ENCODE results near the gene TMEM108.
A peak's percentile ranks its signal among the peaks of the same experiment; 100 is the strongest.

TMEM108 gene

DNA sequence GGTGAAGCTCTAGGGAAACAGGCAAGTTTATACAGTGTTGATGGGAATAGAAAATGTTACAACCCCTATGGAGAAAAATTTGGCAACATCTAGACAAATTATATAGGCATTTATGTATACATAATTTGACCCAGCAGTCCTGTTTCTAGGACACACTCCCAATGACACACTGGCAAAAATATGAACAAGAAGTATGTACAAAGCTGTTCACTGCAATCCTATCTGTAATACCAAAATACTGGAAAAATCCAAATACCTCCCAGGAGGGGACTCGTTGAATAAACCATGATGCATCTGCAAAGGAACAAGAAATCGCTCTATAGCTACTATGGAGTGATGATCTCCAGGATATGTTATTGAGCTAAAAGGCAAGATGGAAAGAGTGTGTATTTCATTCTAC lies 370.2 kb downstream of the TMEM108 start:
- Histone ChIP-seq H3K9me3 (ENCODE audit: control insufficient read depth in 1 of 2, low read length in 2 of 2) (no peaks in the 10 kb centered on the region), H3K4me3 (ENCODE audit: low read depth in 1 of 2, low read length in 2 of 2) (no peak overlapping the region), H3K36me3 (ENCODE audit: control insufficient read depth in 1 of 2, insufficient read depth in 2 of 2, low read length in 2 of 2) (no peaks in the 10 kb centered on the region), H3K4me1 (ENCODE audit: control insufficient read depth in 1 of 2, insufficient read depth in 2 of 2, low read length in 2 of 2) (peaks cover 2 to 7% of the 10 kb centered on the region in 2 donors), H3K27ac (ENCODE audit: low read length) (no peak overlapping the region), H3K27me3 (ENCODE audit: low read depth, low read length) (no peaks in the 10 kb centered on the region)

DNA sequence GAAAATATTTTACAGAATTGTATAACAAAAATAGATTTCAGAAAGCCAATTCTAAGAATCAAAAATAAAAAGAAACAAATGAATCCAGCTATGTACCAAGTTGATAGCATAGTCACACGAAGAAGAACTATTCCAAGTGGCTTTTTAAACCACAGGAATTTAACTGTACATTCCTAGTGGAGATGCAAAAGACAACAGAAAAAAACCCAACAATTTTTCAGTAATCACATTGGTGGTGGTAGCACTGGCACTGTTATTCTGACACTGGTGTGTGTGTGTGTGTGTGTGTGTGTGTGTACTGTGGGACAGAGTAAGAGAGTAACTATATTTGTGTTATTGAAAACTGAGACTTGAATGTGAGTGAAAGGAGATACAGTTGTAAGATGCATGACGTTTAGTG lies 370.8 kb downstream of the TMEM108 start:
- H3K9me3 ChIP-seq (ENCODE audit: control insufficient read depth in 1 of 2, low read length in 2 of 2) = no peaks in the 10 kb centered on the region
- no peaks in the 10 kb centered on the region for H3K27me3 ChIP-seq (ENCODE audit: low read depth, low read length)
- H3K4me3 ChIP-seq (ENCODE audit: low read depth in 1 of 2, low read length in 2 of 2) = no peak overlapping the region
- peaks cover 6 to 13% of the 10 kb centered on the region in 2 donors for H3K4me1 ChIP-seq (ENCODE audit: control insufficient read depth in 1 of 2, insufficient read depth in 2 of 2, low read length in 2 of 2)
- H3K27ac ChIP-seq (ENCODE audit: low read length) = no peak overlapping the region
- no peaks in the 10 kb centered on the region for H3K36me3 ChIP-seq (ENCODE audit: control insufficient read depth in 1 of 2, insufficient read depth in 2 of 2, low read length in 2 of 2)

DNA sequence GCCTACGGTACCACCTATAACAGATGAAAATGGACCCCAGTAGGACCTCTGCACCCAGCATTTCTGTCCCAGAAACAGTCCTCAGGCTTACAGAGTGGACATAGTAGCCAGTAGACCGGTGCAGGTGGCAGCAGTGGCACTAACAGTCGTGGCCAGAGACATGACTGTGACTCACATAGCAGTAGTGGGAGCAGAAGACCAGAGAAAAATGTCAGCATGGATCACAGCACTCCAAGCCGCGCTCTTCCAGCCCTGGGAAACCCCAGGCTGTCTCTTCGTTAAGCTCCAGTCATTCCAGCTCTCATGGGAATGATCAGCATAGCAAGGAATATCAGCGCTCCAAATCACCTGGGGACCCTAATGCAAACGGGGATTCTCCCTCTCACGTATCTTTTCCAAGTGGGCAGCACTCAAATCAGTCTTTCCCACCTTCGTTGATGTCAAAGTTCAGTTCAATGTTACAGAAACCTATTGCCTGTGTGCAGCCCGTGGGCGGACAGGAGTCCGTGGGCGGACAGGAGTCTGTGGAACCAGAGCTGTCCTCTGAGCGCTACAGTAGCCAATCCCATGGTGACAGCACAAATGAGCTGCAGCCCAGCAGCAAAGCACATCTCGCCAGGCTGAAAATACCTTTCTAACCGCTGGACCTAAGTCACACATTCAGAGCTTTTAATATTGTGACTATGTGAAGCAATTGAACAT lies 372.2 kb downstream of the TMEM108 start:
- no peaks in the 10 kb centered on the region for H3K9me3 ChIP-seq (ENCODE audit: control insufficient read depth in 1 of 2, low read length in 2 of 2)
- H3K4me3 ChIP-seq (ENCODE audit: low read depth in 1 of 2, low read length in 2 of 2) = no peak overlapping the region
- no peak overlapping the region for H3K27ac ChIP-seq (ENCODE audit: low read length)
- no peaks in the 10 kb centered on the region for H3K36me3 ChIP-seq (ENCODE audit: control insufficient read depth in 1 of 2, insufficient read depth in 2 of 2, low read length in 2 of 2)
- peaks cover 6 to 13% of the 10 kb centered on the region in 2 donors for H3K4me1 ChIP-seq (ENCODE audit: control insufficient read depth in 1 of 2, insufficient read depth in 2 of 2, low read length in 2 of 2)
- H3K27me3 ChIP-seq (ENCODE audit: low read depth, low read length) = no peaks in the 10 kb centered on the region

DNA sequence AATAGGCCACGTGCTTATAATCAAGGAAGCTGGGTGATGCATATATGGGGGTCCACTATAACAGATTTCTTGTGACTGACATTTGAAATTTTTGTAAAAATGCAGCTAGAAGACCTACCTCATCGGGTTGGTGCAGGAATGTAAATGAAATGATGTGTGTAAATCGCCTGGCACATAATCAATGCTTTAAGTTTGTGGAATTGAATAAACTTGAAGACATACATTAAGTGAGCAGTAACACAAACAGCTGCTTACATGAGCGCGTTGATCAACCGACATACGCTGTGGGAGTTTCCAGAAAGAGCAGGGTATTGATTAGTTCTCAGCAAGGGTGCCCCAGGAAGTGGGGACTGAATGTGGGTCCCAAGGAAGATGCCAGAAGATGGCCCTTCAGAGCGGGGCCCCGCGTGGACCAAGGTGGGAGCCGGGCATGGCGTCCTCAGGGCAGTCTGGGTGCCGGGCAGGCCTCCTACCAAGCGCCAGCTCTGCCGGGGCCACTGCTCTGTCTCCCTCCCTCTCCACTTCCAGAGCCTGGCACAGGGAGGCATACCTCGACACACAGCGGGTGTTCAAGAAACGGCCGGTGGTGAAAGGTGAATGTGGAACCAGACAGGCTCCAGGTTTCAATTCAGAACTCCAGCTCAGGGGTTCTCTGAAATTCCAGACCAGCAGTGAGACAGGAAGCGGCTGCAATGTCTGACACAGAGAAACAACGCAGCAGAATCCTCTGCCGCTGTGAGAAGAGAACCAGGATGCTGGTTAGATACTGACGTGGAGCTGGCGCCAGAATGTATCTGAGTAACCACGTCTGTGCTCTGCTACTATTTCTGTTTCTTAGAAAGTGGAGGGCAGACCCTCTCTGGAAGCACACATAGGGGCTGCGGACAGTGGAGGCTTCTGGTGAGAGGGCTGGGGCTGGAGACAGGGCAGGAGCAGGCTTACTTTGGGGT lies 374.3 kb downstream of the TMEM108 start:
- Histone ChIP-seq H3K9me3 (ENCODE audit: control insufficient read depth in 1 of 2, low read length in 2 of 2) (no peaks in the 10 kb centered on the region), H3K4me3 (ENCODE audit: low read depth in 1 of 2, low read length in 2 of 2) (peak overlapping the region; percentile 39 to 47), H3K36me3 (ENCODE audit: control insufficient read depth in 1 of 2, insufficient read depth in 2 of 2, low read length in 2 of 2) (no peaks in the 10 kb centered on the region), H3K4me1 (ENCODE audit: control insufficient read depth in 1 of 2, insufficient read depth in 2 of 2, low read length in 2 of 2) (peaks cover 6 to 13% of the 10 kb centered on the region in 2 donors), H3K27me3 (ENCODE audit: low read depth, low read length) (no peaks in the 10 kb centered on the region), H3K27ac (ENCODE audit: low read length) (no peak overlapping the region)

DNA sequence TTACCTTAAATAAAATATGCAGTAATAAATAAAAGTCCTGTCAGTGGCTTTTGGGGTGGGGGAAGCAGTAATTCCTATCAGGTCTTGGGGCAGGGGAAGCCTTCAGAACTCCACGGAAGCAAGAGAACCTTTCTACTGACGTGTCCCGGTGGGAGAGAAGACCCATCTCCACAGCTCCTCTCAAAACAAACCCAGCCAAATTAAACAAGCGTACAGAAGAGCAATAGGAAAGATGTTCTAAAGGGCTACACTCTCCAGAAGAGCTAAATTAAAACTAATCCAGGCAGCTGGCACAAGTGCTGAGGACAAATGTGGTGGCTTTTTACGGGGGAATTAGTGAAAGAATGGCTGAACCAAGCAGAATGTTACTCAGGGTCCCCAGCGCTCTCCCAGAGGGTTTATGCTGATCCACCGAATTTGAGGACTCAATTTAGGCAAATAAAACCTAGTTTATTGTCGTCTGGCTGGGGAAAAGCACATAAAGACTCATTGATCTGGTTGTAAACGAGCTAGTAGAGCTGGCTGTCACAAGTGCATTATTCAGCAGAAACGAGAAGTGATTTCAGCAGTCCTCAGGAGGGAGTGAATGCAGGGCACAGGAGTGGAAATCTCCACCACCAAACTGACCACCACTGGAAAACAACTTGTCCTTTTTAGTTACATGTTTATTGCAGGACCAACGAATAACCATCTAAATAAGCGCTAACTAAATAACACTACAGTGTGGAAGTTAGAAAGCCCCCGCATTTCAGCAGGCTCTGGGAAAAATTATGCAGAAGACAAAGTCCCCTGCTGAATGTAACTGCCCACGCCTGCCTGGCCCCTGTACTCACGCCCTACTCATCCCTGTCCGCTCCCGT lies 375.2 kb downstream of the TMEM108 start:
- Histone ChIP-seq H3K4me1 (ENCODE audit: control insufficient read depth in 1 of 2, insufficient read depth in 2 of 2, low read length in 2 of 2) (peaks cover 6 to 13% of the 10 kb centered on the region in 2 donors), H3K9me3 (ENCODE audit: control insufficient read depth in 1 of 2, low read length in 2 of 2) (no peaks in the 10 kb centered on the region), H3K27me3 (ENCODE audit: low read depth, low read length) (no peaks in the 10 kb centered on the region), H3K27ac (ENCODE audit: low read length) (no peak overlapping the region), H3K4me3 (ENCODE audit: low read depth in 1 of 2, low read length in 2 of 2) (peak overlapping the region; percentile 39 to 47), H3K36me3 (ENCODE audit: control insufficient read depth in 1 of 2, insufficient read depth in 2 of 2, low read length in 2 of 2) (no peaks in the 10 kb centered on the region)

DNA sequence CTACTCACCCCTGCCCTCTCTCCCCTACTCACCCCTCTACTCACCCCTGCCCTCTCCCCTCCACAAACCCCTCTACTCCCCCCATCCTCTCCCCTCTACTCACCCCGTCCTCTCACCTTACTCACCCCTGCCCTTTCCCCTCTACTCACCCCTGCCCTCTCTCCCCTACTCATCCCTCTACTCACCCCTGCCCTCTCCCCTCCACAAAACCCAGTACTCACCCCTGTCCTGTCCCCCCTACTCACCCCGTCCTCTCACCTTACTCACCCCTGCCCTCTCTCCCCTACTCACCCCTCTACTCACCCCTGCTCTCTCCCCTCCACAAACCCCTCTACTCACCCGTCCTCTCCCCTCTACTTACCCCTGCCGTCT lies 375.8 kb downstream of the TMEM108 start:
- Histone ChIP-seq H3K36me3 (ENCODE audit: control insufficient read depth in 1 of 2, insufficient read depth in 2 of 2, low read length in 2 of 2) (no peaks in the 10 kb centered on the region), H3K9me3 (ENCODE audit: control insufficient read depth in 1 of 2, low read length in 2 of 2) (no peaks in the 10 kb centered on the region), H3K27ac (ENCODE audit: low read length) (no peak overlapping the region), H3K27me3 (ENCODE audit: low read depth, low read length) (no peaks in the 10 kb centered on the region), H3K4me3 (ENCODE audit: low read depth in 1 of 2, low read length in 2 of 2) (no peak overlapping the region), H3K4me1 (ENCODE audit: control insufficient read depth in 1 of 2, insufficient read depth in 2 of 2, low read length in 2 of 2) (peaks cover 6 to 13% of the 10 kb centered on the region in 2 donors)

DNA sequence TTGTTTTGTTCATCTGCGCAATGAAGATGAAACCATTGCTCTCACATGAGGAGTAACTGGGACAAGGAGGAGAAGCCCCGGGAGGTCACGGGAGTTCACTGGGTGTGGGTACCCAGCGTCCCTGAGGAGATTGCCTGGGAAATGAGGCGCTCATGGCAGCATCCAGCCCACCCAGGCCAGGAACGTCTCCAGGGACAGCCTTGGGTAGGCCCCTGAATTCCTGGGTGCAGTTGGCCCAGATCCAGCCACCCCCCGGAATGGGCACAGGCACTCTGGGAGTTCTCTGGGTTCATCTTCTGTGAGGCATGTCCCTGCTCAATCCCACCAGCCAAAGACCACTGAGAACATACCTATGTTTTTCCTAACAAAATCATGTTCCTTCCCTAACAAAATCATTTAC lies 380.2 kb downstream of the TMEM108 start:
- Histone ChIP-seq H3K4me3 (ENCODE audit: low read depth in 1 of 2, low read length in 2 of 2) (no peak overlapping the region), H3K27me3 (ENCODE audit: low read depth, low read length) (no peaks in the 10 kb centered on the region), H3K4me1 (ENCODE audit: control insufficient read depth in 1 of 2, insufficient read depth in 2 of 2, low read length in 2 of 2) (peaks cover 3 to 6% of the 10 kb centered on the region in 2 donors), H3K9me3 (ENCODE audit: control insufficient read depth in 1 of 2, low read length in 2 of 2) (no peaks in the 10 kb centered on the region), H3K36me3 (ENCODE audit: control insufficient read depth in 1 of 2, insufficient read depth in 2 of 2, low read length in 2 of 2) (no peaks in the 10 kb centered on the region), H3K27ac (ENCODE audit: low read length) (no peak overlapping the region)

DNA sequence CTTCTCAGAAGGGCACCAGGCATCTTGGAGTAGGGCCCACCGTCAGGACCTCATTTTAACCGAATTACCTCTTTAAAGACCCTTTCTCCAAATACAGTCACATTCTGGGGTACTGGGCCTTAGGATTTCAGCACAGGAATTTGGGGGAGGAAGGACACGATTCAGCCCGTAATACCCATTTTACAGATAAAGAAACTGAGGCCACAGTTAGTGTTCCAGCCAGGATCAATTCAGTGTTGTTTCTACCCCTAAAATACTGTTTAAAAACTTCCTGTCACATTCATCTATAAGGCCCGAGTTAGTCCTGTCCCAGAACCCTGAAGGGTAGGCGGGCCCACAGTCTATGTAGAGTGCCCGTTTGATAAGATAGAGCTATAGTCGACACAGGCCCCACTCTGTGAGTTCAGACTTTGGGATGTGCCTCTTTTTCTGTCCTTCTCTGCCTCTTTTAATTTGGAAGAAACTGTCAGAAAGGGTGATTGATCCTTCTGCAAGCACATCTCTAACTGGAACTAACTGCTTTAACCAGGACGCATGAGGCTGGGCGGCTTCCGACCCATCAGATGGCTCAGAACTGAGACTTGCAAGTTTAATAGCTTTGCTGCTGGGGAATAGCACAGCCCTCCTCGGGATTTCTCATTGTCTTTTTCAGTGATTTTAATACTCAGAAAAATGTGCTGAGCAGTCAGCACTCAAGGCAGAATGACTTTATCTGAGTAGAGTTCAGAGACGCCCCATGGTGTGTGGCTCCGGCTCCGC lies 381.1 kb downstream of the TMEM108 start:
- no peaks in the 10 kb centered on the region for H3K36me3 ChIP-seq (ENCODE audit: control insufficient read depth in 1 of 2, insufficient read depth in 2 of 2, low read length in 2 of 2)
- no peaks in the 10 kb centered on the region for H3K27me3 ChIP-seq (ENCODE audit: low read depth, low read length)
- no peak overlapping the region for H3K4me3 ChIP-seq (ENCODE audit: low read depth in 1 of 2, low read length in 2 of 2)
- H3K9me3 ChIP-seq (ENCODE audit: control insufficient read depth in 1 of 2, low read length in 2 of 2) = no peaks in the 10 kb centered on the region
- H3K27ac ChIP-seq (ENCODE audit: low read length) = no peak overlapping the region
- no peaks in the 10 kb centered on the region for H3K4me1 ChIP-seq (ENCODE audit: control insufficient read depth in 1 of 2, insufficient read depth in 2 of 2, low read length in 2 of 2)

DNA sequence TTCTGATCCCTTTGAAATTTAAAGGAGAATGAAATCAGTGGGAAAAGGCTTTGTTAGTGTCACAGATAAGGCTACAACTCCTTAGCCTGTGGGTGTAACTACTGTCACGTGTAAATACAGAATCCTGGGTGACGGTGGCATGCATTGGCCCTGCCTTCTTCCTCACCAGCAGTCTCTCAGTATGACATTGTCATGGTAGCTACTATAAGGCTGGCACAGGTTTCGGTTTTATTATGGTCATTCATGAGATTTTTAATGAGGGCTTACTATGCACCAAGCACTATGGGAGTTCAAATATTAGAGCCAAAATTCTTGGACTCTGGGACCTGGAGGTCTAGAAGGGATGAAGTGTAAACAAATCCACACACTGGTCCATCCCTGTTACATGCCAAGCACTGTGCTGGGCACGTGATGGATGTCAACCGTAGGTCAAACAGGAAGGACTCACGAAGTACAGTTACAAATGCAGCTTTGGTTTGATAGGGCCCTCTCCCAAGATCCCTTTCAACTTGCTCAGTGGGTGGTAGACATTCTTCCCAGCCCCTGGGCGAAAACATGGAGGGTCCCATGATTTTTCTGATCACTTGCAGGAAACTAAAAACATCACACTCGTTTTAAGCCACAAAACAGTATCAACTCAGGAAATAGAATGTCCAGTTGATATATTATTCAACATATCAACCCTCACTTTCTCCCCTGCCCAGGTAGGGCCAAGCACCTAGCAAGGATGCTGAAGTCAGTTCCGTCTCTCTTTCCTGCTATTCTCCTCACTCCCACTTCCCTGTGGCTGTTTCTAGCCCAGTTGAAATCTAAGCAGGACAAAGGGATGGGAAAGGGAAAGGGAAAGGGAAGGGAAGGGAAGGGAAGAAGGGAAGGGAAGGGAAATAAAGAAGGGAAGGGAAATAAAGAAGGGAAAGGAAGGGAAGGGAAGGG lies 387.0 kb downstream of the TMEM108 start:
- H3K27ac ChIP-seq (ENCODE audit: low read length) = no peak overlapping the region
- no peaks in the 10 kb centered on the region for H3K27me3 ChIP-seq (ENCODE audit: low read depth, low read length)
- no peaks in the 10 kb centered on the region for H3K9me3 ChIP-seq (ENCODE audit: control insufficient read depth in 1 of 2, low read length in 2 of 2)
- H3K4me1 ChIP-seq (ENCODE audit: control insufficient read depth in 1 of 2, insufficient read depth in 2 of 2, low read length in 2 of 2) = no peaks in the 10 kb centered on the region
- H3K36me3 ChIP-seq (ENCODE audit: control insufficient read depth in 1 of 2, insufficient read depth in 2 of 2, low read length in 2 of 2) = no peaks in the 10 kb centered on the region
- no peak overlapping the region for H3K4me3 ChIP-seq (ENCODE audit: low read depth in 1 of 2, low read length in 2 of 2)

DNA sequence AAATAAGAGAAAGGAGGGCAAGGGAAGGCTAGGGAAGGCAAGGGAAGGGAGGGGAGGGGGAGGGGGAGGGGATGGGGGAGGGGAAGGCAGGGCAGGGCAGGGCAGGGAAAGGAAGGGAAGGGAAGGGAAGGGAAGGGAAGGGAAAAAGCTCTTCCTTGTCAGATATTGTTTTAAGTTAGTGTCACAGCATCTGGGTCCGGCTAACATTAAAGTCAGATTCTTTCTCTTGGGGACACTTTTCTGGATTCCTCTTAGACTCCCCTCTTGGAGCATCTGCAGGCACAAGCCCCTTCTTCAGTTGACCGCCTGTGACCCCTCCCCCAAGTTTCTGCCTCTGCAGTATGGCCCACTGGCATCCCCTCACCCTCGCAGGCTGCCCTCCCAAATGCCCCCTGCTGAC lies 387.7 kb downstream of the TMEM108 start:
- Histone ChIP-seq H3K9me3 (ENCODE audit: control insufficient read depth in 1 of 2, low read length in 2 of 2) (no peaks in the 10 kb centered on the region), H3K27ac (ENCODE audit: low read length) (no peak overlapping the region), H3K4me3 (ENCODE audit: low read depth in 1 of 2, low read length in 2 of 2) (no peak overlapping the region), H3K27me3 (ENCODE audit: low read depth, low read length) (no peaks in the 10 kb centered on the region), H3K4me1 (ENCODE audit: control insufficient read depth in 1 of 2, insufficient read depth in 2 of 2, low read length in 2 of 2) (no peaks in the 10 kb centered on the region), H3K36me3 (ENCODE audit: control insufficient read depth in 1 of 2, insufficient read depth in 2 of 2, low read length in 2 of 2) (no peaks in the 10 kb centered on the region)

Data from muscle layer of duodenum (tissue), 2 donors.